Measurements from ENCODE around the gene HEPH.
"Not testable (repeated sequence)": the region's sequence is repeated elsewhere in the genome, so short reads cannot be mapped to it uniquely, and the experiment has no call there.

HEPH gene

GRCh38 chrX:66200855-66201795 is 37.1 kb downstream of the HEPH start:
- DNase-seq (ENCODE audit: low read depth), result peak; percentile 24

- no peak for DNase-seq (ENCODE audit: low read depth)
These were observed 39.1 kb downstream of the HEPH start for GRCh38 chrX:66203114-66203513.

- no peak for DNase-seq (ENCODE audit: low read depth)
These were observed 57.8 kb downstream of the HEPH start for GRCh38 chrX:66221856-66222255.

- DNase-seq (ENCODE audit: low read depth), result no peak
These were observed 68.2 kb downstream of the HEPH start for GRCh38 chrX:66232296-66232695.

GRCh38 chrX:66233209-66233608 is 69.2 kb downstream of the HEPH start:
- no peak for DNase-seq (ENCODE audit: low read depth)

GRCh38 chrX:66233904-66234303 is 69.9 kb downstream of the HEPH start:
- not testable (repeated sequence) for DNase-seq (ENCODE audit: low read depth)

- DNase-seq (ENCODE audit: low read depth), result no peak
These were observed 91.4 kb downstream of the HEPH start for GRCh38 chrX:66255359-66255967.

GRCh38 chrX:66262807-66263206 is 98.8 kb downstream of the HEPH start:
- DNase-seq (ENCODE audit: low read depth), result no peak

All from iris pigment epithelial cell (primary cell).